ENCODE data around the gene NOVA2. TPM values are rescaled to one million over a fixed set of nuclear protein-coding genes. Genes with fewer than 3 reads are reported as not detected.

Gene NOVA2
- total and polyA plus RNA-seq, 9 of the 15 experiments (the other 6 are each of a cell fraction or from before 2014, with no cell fraction given), result not detected

GRCh38 chr19:45994998-45995714, 21.5 kb upstream of the NOVA2 start, which contains the start of gene CCDC61 (continued):
- TF ChIP-seq CHD4 (IDR thresholded peaks at IDR 0.05; ENCODE audit: insufficient read depth, insufficient replicate concordance, low read depth, low read length, poor library complexity, severe bottlenecking) (no peak), KDM4B (IDR thresholded peaks at IDR 0.05; ENCODE audit: borderline replicate concordance in 2 of 2, low read depth in 1 of 2) (no peak), ZNF586 (CRISPR knock-in tag; conservative IDR thresholded peaks at IDR 0.05) (no peak), ZNF740 (CRISPR knock-in tag; IDR thresholded peaks at IDR 0.05) (no peak), ZNF740 (tag; IDR thresholded peaks at IDR 0.05) (no peak), SAP30 (IDR thresholded peaks at IDR 0.05; ENCODE audit: borderline replicate concordance, insufficient read depth, low read depth, low read length, poor library complexity, severe bottlenecking) (peak; percentile 80), ZNF699 (CRISPR knock-in tag; IDR thresholded peaks at IDR 0.05; ENCODE audit: insufficient replicate concordance) (no peak), DMBX1 (CRISPR knock-in tag; IDR thresholded peaks at IDR 0.05; ENCODE audit: borderline replicate concordance) (no peak), RBBP5 (IDR thresholded peaks at IDR 0.05; ENCODE audit: borderline replicate concordance, insufficient read depth, low read length, poor library complexity, severe bottlenecking) (no peak), FOXO4 (CRISPR knock-in tag; IDR thresholded peaks at IDR 0.05) (no peak), SIN3B (IDR thresholded peaks at IDR 0.05; ENCODE audit: low read depth) (no peak), ZBTB8A (IDR thresholded peaks at IDR 0.05; ENCODE audit: partially characterized antibody) (no peak), NR1H2 (CRISPR knock-in tag; IDR thresholded peaks at IDR 0.05) (no peak), HMGN3 (IDR thresholded peaks at IDR 0.05; ENCODE audit: borderline replicate concordance, extremely low read depth, insufficient read length, low read depth, low read length) (no peak), ZKSCAN1 (IDR thresholded peaks at IDR 0.05; ENCODE audit: low read depth, low read length) (no peak), XRCC3 (IDR thresholded peaks at IDR 0.05) (no peak)
- TF ChIP-seq, protein P1, sequence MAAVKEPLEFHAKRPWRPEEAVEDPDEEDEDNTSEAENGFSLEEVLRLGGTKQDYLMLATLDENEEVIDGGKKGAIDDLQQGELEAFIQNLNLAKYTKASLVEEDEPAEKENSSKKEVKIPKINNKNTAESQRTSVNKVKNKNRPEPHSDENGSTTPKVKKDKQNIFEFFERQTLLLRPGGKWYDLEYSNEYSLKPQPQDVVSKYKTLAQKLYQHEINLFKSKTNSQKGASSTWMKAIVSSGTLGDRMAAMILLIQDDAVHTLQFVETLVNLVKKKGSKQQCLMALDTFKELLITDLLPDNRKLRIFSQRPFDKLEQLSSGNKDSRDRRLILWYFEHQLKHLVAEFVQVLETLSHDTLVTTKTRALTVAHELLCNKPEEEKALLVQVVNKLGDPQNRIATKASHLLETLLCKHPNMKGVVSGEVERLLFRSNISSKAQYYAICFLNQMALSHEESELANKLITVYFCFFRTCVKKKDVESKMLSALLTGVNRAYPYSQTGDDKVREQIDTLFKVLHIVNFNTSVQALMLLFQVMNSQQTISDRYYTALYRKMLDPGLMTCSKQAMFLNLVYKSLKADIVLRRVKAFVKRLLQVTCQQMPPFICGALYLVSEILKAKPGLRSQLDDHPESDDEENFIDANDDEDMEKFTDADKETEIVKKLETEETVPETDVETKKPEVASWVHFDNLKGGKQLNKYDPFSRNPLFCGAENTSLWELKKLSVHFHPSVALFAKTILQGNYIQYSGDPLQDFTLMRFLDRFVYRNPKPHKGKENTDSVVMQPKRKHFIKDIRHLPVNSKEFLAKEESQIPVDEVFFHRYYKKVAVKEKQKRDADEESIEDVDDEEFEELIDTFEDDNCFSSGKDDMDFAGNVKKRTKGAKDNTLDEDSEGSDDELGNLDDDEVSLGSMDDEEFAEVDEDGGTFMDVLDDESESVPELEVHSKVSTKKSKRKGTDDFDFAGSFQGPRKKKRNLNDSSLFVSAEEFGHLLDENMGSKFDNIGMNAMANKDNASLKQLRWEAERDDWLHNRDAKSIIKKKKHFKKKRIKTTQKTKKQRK (IDR thresholded peaks at IDR 0.05; ENCODE audit: borderline replicate concordance, low read depth, low read length), result peak; percentile 95
